Camera-type eye (tissue), 1 donor: Measurements from ENCODE around the gene MRGPRG. TPM values are rescaled to one million over a fixed set of nuclear protein-coding genes. Genes with fewer than 3 reads are reported as not detected.

Experiments
- total RNA-seq: library from RNA; depleted of rRNA; stranded (reverse); fragments of >200 nt; gene quantifications from one replicate; pipeline ENCODE4 v1.2.3, GENCODE V29; 2014

MRGPRG gene
- total RNA-seq: not detected

GRCh38 chr11:3218483-3219280, at the start of gene MRGPRG:
TSS of gene MRGPRG (minus strand) at chr11:3218813. CDS start at chr11:3218813, 0 bp downstream.

GRCh38 chr11:3231851-3232744, 13.5 kb upstream of the MRGPRG start, which contains the start of gene MRGPRE:
TSS of gene MRGPRE (minus strand) at chr11:3232417. CDS start at chr11:3228799, 3,618 bp downstream.

Other genes starting within 250 kb of the MRGPRG start
- gene NAP1L4, start 226.5 kb downstream of the MRGPRG start, total RNA-seq: 232 TPM
- gene CARS1, start 161.4 kb downstream of the MRGPRG start, total RNA-seq: 29.4 TPM
- 30.2 TPM for gene OSBPL5, start 53.5 kb downstream of the MRGPRG start, total RNA-seq
- 0.44 TPM for gene MRGPRE, start 13.6 kb upstream of the MRGPRG start, total RNA-seq
- gene ZNF195, start 160.3 kb upstream of the MRGPRG start, total RNA-seq: 59.3 TPM